ENCODE data around the gene DNAJC1.

GRCh38 chr10:21954690-21955089 is 48.8 kb downstream of the DNAJC1 start:
- TF ChIP-seq CTCF (IDR thresholded peaks at IDR 0.05; ENCODE audit: borderline replicate concordance, extremely low read depth, low read length, poor library complexity, severe bottlenecking): no peak
- TF ChIP-seq EZH2 (IDR thresholded peaks at IDR 0.05; ENCODE audit: borderline replicate concordance, low read depth, low read length, severe bottlenecking): no peak
